H9 (cell line): ENCODE results near the gene STX10. TPM values are rescaled to one million over a fixed set of nuclear protein-coding genes. Genes with fewer than 3 reads are reported as not detected.

Source experiments
- DNase-seq: peaks from one replicate; pipeline ENCODE4 v3.0.0-alpha.2; 2017
- H2AFZ ChIP-seq: one replicate; pipeline ENCODE4 v1.6.1; 2013; ENCODE audit warnings: mild to moderate bottlenecking, low read length, control low read depth, moderate library complexity
- H2AK5ac ChIP-seq: 2 replicates; pipeline ENCODE4 v1.6.1; 2013; ENCODE audit warnings: low read length, control low read depth, mixed read lengths; ENCODE audit not compliant: insufficient read length
- H2BK120ac ChIP-seq: one replicate; pipeline ENCODE4 v1.6.1; 2013; ENCODE audit warnings: low read depth, mild to moderate bottlenecking, low read length, control low read depth, inconsistent platforms; ENCODE audit not compliant: poor library complexity, severe bottlenecking
- H2BK12ac ChIP-seq: 2 replicates; pipeline ENCODE4 v1.6.1; 2013; ENCODE audit warnings: low read length, control low read depth, mixed read lengths, low read depth; ENCODE audit not compliant: insufficient read length
- H2BK15ac ChIP-seq: 2 replicates; pipeline ENCODE4 v1.6.1; 2013; ENCODE audit warnings: low read depth, low read length, control low read depth
- H2BK20ac ChIP-seq: one replicate; pipeline ENCODE4 v1.6.1; 2013; ENCODE audit warnings: low read depth, mild to moderate bottlenecking, low read length, control low read depth, inconsistent platforms; ENCODE audit not compliant: poor library complexity, severe bottlenecking
- H2BK5ac ChIP-seq: 2 replicates; pipeline ENCODE4 v1.6.1; 2013; ENCODE audit warnings: low read length, control low read depth, mixed read lengths; ENCODE audit not compliant: insufficient read length
- H3K14ac ChIP-seq: 2 replicates; pipeline ENCODE4 v1.6.1; 2013; ENCODE audit warnings: low read length, control low read depth; ENCODE audit not compliant: insufficient read depth
- H3K18ac ChIP-seq: 2 replicates; pipeline ENCODE4 v1.6.1; 2013; ENCODE audit warnings: low read depth, mild to moderate bottlenecking, mixed read lengths, low read length, control low read depth; ENCODE audit not compliant: insufficient read length
- H3K23ac ChIP-seq: 2 replicates; pipeline ENCODE4 v1.6.1; 2013; ENCODE audit warnings: low read length, control low read depth, mixed read lengths, low read depth; ENCODE audit not compliant: insufficient read length
- H3K23me2 ChIP-seq: 2 replicates; pipeline ENCODE4 v1.6.1; 2013; ENCODE audit warnings: low read depth, mild to moderate bottlenecking, mixed read lengths, low read length, control low read depth; ENCODE audit not compliant: insufficient read length, poor library complexity, severe bottlenecking
- H3K27ac ChIP-seq: 2 replicates; pipeline ENCODE4 v1.5.1; 2013; ENCODE audit warnings: low read length, control low read depth, mixed read lengths, low read depth; ENCODE audit not compliant: insufficient read length
- H3K27me3 ChIP-seq: 2 replicates; pipeline ENCODE4 v1.6.1; 2013; ENCODE audit warnings: low read length, control low read depth, inconsistent platforms; ENCODE audit not compliant: insufficient read depth
- H3K4ac ChIP-seq: 2 replicates; pipeline ENCODE4 v1.6.1; 2013; ENCODE audit warnings: low read depth, mild to moderate bottlenecking, control low read depth, inconsistent platforms, low read length, moderate library complexity
- H3K4me1 ChIP-seq: 2 replicates; pipeline ENCODE4 v1.6.1; 2013; ENCODE audit warnings: low read length, control low read depth, inconsistent platforms; ENCODE audit not compliant: insufficient read depth
- H3K4me2 ChIP-seq: 2 replicates; pipeline ENCODE4 v1.6.1; 2013; ENCODE audit warnings: low read length, control low read depth, mixed read lengths; ENCODE audit not compliant: insufficient read length, insufficient read depth
- H3K56ac ChIP-seq: 2 replicates; pipeline ENCODE4 v1.6.1; 2013; ENCODE audit warnings: low read depth, mild to moderate bottlenecking, mixed read lengths, low read length, control low read depth; ENCODE audit not compliant: insufficient read length
- H3K79me1 ChIP-seq: 2 replicates; pipeline ENCODE4 v1.6.1; 2013; ENCODE audit warnings: low read depth, mild to moderate bottlenecking, moderate library complexity, low read length, control low read depth, inconsistent platforms; ENCODE audit not compliant: insufficient read depth, poor library complexity, severe bottlenecking
- H3K79me2 ChIP-seq: 2 replicates; pipeline ENCODE4 v1.6.1; 2013; ENCODE audit warnings: low read length, control low read depth, inconsistent platforms; ENCODE audit not compliant: insufficient read depth
- H3K9ac ChIP-seq: 2 replicates; pipeline ENCODE4 v1.6.1; 2013; ENCODE audit warnings: low read length, control low read depth, mixed read lengths; ENCODE audit not compliant: insufficient read length; ENCODE audit errors: extremely low read depth
- H3K9me3 ChIP-seq: one replicate; pipeline ENCODE4 v1.6.1; 2013; ENCODE audit warnings: low read depth, low read length, inconsistent platforms; ENCODE audit not compliant: control insufficient read depth
- H3T11ph ChIP-seq: one replicate; pipeline ENCODE4 v1.6.1; 2013; ENCODE audit warnings: mild to moderate bottlenecking, low read length, control low read depth, inconsistent platforms
- H4K20me1 ChIP-seq: one replicate; pipeline ENCODE4 v1.6.1; 2013; ENCODE audit not compliant: control insufficient read depth, insufficient read length, insufficient read depth
- H4K5ac ChIP-seq: 2 replicates; pipeline ENCODE4 v1.6.1; 2013; ENCODE audit warnings: low read depth, mild to moderate bottlenecking, mixed read lengths, low read length, control low read depth; ENCODE audit not compliant: insufficient read length
- H4K8ac ChIP-seq: replicated peaks from 2 replicates; pipeline ENCODE4 v1.6.1; 2013; ENCODE audit warnings: low read length, control low read depth, mixed read lengths, low read depth; ENCODE audit not compliant: insufficient read length
- H4K91ac ChIP-seq: 2 replicates; pipeline ENCODE4 v1.6.1; 2013; ENCODE audit warnings: low read depth, mild to moderate bottlenecking, moderate library complexity, mixed read lengths, low read length, control low read depth; ENCODE audit not compliant: insufficient read length
- H3K27ac Mint-ChIP-seq, 3 experiments: 2 replicates in 2 of 3; 3 replicates in 1 of 3; pipeline ENCODE4 v1.8.0; 2020 to 2021; ENCODE audit warnings: mixed read lengths in 3 of 3, mild to moderate bottlenecking in 1 of 3, moderate library complexity in 1 of 3
- H3K27me3 Mint-ChIP-seq: 2 replicates; pipeline ENCODE4 v1.8.0; 2021; ENCODE audit warnings: low read depth, mild to moderate bottlenecking, moderate library complexity, mixed read lengths
- H3K36me3 Mint-ChIP-seq, 3 experiments: 2 replicates in 2 of 3; 3 replicates in 1 of 3; pipeline ENCODE4 v1.8.0; 2020 to 2021; ENCODE audit warnings: low read depth in 3 of 3, mixed read lengths in 3 of 3; ENCODE audit not compliant: insufficient read depth in 1 of 3
- H3K4me1 Mint-ChIP-seq, 2 experiments: 2 replicates each; pipeline ENCODE4 v1.8.0; 2020; ENCODE audit warnings: mixed read lengths in 2 of 2
- H3K4me3 Mint-ChIP-seq, 2 experiments: 2 replicates in 1 of 2; 3 replicates in 1 of 2; pipeline ENCODE4 v1.8.0; 2020 to 2021; ENCODE audit warnings: mild to moderate bottlenecking in 2 of 2, mixed read lengths in 2 of 2, moderate library complexity in 1 of 2
- H3K9me3 Mint-ChIP-seq, 2 experiments: 2 replicates in 1 of 2; 3 replicates in 1 of 2; pipeline ENCODE4 v1.8.0; 2020; ENCODE audit warnings: mild to moderate bottlenecking in 2 of 2, mixed read lengths in 2 of 2, moderate library complexity in 1 of 2
- CTCF ChIP-seq: fragments of 200-600 bp; sonication (generic); conservative IDR thresholded peaks from 3 replicates; pipeline ENCODE4 v1.8.0; 2021; ENCODE audit warnings: antibody characterized with exemption, mild to moderate bottlenecking
- WGBS: extraction: QIAGEN DNeasy Blood & Tissue Kit; methylation state at CpG from one replicate; pipeline ENCODE4 v1.1.7; 2013; ENCODE audit warnings: missing lambda C conversion rate, low lambda C conversion rate, mixed read lengths; ENCODE audit not compliant: insufficient read length; ENCODE audit errors: extremely low coverage; 5-methylcytosine and 5-hydroxymethylcytosine counted together
- total RNA-seq: library from RNA; stranded (reverse); gene quantifications from 2 replicates; pipeline ENCODE4 v1.2.1, GENCODE V29; 2021

Gene STX10
- total RNA-seq, 1 experiment from 2014 or later: 39.4 TPM

GRCh38 chr19:13138916-13139198, 11.3 kb downstream of the STX10 start:
- WGBS: no CpG with 5 or more reads among the region's 10 CpGs
- no peaks in the 10 kb centered on the region for H3K9me3 ChIP-seq
- no peak for DNase-seq

More at GRCh38 chr19:13138916-13139198, 11.3 kb downstream of the STX10 start:
- Histone ChIP-seq H3T11ph (no peak overlapping the region), H3K4ac (no peak overlapping the region), H2BK12ac (no peak overlapping the region), H3K14ac (no peak overlapping the region), H3K18ac (no peak overlapping the region), H3K79me2 (no peaks in the 10 kb centered on the region; the same call in 1 of the 2 replicates), H3K27ac (no peak overlapping the region), H2AK5ac (no peak overlapping the region), H2BK20ac (no peak overlapping the region), H3K4me1 (no peaks in the 10 kb centered on the region), H4K91ac (no peak overlapping the region), H3K27me3 (no peaks in the 10 kb centered on the region), H4K20me1 (no peaks in the 10 kb centered on the region), H4K8ac (no peak overlapping the region), H2BK5ac (no peak overlapping the region), H2AFZ (no peak overlapping the region), H3K4me2 (no peak overlapping the region), H3K23me2 (no peaks in the 10 kb centered on the region), H3K23ac (no peak overlapping the region), H4K5ac (no peak overlapping the region), H3K9ac (no peak overlapping the region), H2BK120ac (no peak overlapping the region), H2BK15ac (no peak overlapping the region), H3K79me1 (peaks cover 4% of the 10 kb centered on the region), H3K56ac (no peak overlapping the region)
- H3K9me3 Mint-ChIP-seq: no peaks in the 10 kb centered on the region
- no peak for TF ChIP-seq CTCF
- H3K27ac Mint-ChIP-seq: no peak overlapping the region
- peaks cover 20 to 60% (median 52%) of the 10 kb centered on the region in 3 experiments; a peak in 6 of 7 replicates for H3K36me3 Mint-ChIP-seq
- no peaks in the 10 kb centered on the region for H3K27me3 Mint-ChIP-seq
- no peak overlapping the region for H3K4me3 Mint-ChIP-seq
- peaks cover 5 to 16% of the 10 kb centered on the region in 2 experiments; a peak in 3 of 4 replicates for H3K4me1 Mint-ChIP-seq
